Neutrophil (primary cell): ENCODE measurements around the gene SMAD9.

Source experiments
- H3K27ac ChIP-seq: fragments of 200-600 bp; sonication (generic); 2 replicates; pipeline ENCODE4 v1.5.1; 2016; ENCODE audit warnings: mild to moderate bottlenecking, moderate library complexity
- H3K27me3 ChIP-seq: fragments of 200-600 bp; sonication (generic); 2 replicates; pipeline ENCODE4 v1.6.0; 2016; ENCODE audit warnings: mild to moderate bottlenecking
- H3K36me3 ChIP-seq: fragments of 200-600 bp; sonication (generic); 2 replicates; pipeline ENCODE4 v1.5.1; 2017
- H3K4me1 ChIP-seq, 2 experiments: fragments of 200-600 bp in 1 of 2; sonication (generic) in 1 of 2; 1 replicate in 1 of 2; 2 replicates in 1 of 2; pipeline versions ENCODE4 v1.5.1 to v1.6.1; 2013 to 2016; ENCODE audit warnings: low read depth in 1 of 2, low read length in 1 of 2, mild to moderate bottlenecking in 1 of 2, moderate library complexity in 1 of 2; ENCODE audit not compliant: control insufficient read depth in 1 of 2, insufficient read depth in 1 of 2
- H3K4me3 ChIP-seq, 2 experiments: fragments of 200-600 bp in 1 of 2; sonication (generic) in 1 of 2; 1 replicate in 1 of 2; 2 replicates in 1 of 2; pipeline ENCODE4 v1.5.1; 2013 to 2016; ENCODE audit warnings: low read depth in 1 of 2, low read length in 1 of 2, mild to moderate bottlenecking in 1 of 2, moderate library complexity in 1 of 2
- H3K9me3 ChIP-seq: fragments of 200-600 bp; sonication (generic); 2 replicates; pipeline ENCODE4 v1.5.1; 2016
- CTCF ChIP-seq: fragments of 200-600 bp; sonication (generic); IDR thresholded peaks from 2 replicates; pipeline ENCODE4 v1.5.1; 2016; ENCODE audit warnings: antibody characterized with exemption

SMAD9 gene

GRCh38 chr13:36834299-36834698 is 85.7 kb downstream of the SMAD9 start:
- no peak for TF ChIP-seq CTCF

GRCh38 chr13:36831291-36831690 is 88.7 kb downstream of the SMAD9 start:
- Histone ChIP-seq H3K27me3 (no peaks in the 10 kb centered on the region), H3K36me3 (peaks cover 28% of the 10 kb centered on the region), H3K4me3 (no peak overlapping the region), H3K27ac (no peak overlapping the region), H3K4me1 (no peaks in the 10 kb centered on the region), H3K9me3 (no peaks in the 10 kb centered on the region)
- no peak for TF ChIP-seq CTCF

More at GRCh38 chr13:36834299-36834698, 85.7 kb downstream of the SMAD9 start:
- Histone ChIP-seq H3K9me3 (no peaks in the 10 kb centered on the region), H3K36me3 (peaks cover 11% of the 10 kb centered on the region), H3K27me3 (no peaks in the 10 kb centered on the region), H3K4me1 (no peaks in the 10 kb centered on the region), H3K4me3 (no peak overlapping the region), H3K27ac (no peak overlapping the region)

- TF ChIP-seq CTCF: no peak
Measured at GRCh38 chr13:36829753-36830152, 90.3 kb downstream of the SMAD9 start.

GRCh38 chr13:36822785-36823184 is 97.3 kb downstream of the SMAD9 start:
- TF ChIP-seq CTCF: no peak
- Histone ChIP-seq H3K27ac (no peak overlapping the region), H3K36me3 (peaks cover 14% of the 10 kb centered on the region), H3K4me3 (no peak overlapping the region), H3K27me3 (no peaks in the 10 kb centered on the region), H3K4me1 (peaks cover 22 to 23% of the 10 kb centered on the region in 2 experiments), H3K9me3 (no peaks in the 10 kb centered on the region)

More at GRCh38 chr13:36829753-36830152, 90.3 kb downstream of the SMAD9 start:
- peaks cover 36% of the 10 kb centered on the region for H3K36me3 ChIP-seq
- H3K4me1 ChIP-seq: no peaks in the 10 kb centered on the region
- no peaks in the 10 kb centered on the region for H3K27me3 ChIP-seq
- no peak overlapping the region for H3K27ac ChIP-seq
- H3K9me3 ChIP-seq: no peaks in the 10 kb centered on the region
- no peak overlapping the region for H3K4me3 ChIP-seq

GRCh38 chr13:36820222-36820621 is 99.8 kb downstream of the SMAD9 start:
- H3K27ac ChIP-seq: no peak overlapping the region
- no peak for TF ChIP-seq CTCF

GRCh38 chr13:36819739-36820090 is 100.3 kb downstream of the SMAD9 start:
- peak overlapping the region; percentile 82 for H3K27ac ChIP-seq
- peak overlapping the region; percentile 82 to 92 for H3K4me3 ChIP-seq
- no peaks in the 10 kb centered on the region for H3K36me3 ChIP-seq
- no peaks in the 10 kb centered on the region for H3K27me3 ChIP-seq
- H3K9me3 ChIP-seq: no peaks in the 10 kb centered on the region
- H3K4me1 ChIP-seq: peaks cover 22 to 23% of the 10 kb centered on the region in 2 experiments
- no peak for TF ChIP-seq CTCF

More at GRCh38 chr13:36820222-36820621, 99.8 kb downstream of the SMAD9 start:
- Histone ChIP-seq H3K27me3 (no peaks in the 10 kb centered on the region), H3K9me3 (no peaks in the 10 kb centered on the region), H3K4me1 (peaks cover 22 to 23% of the 10 kb centered on the region in 2 experiments), H3K4me3 (peak overlapping the region; percentile 82 to 92), H3K36me3 (peaks cover under 1% of the 10 kb centered on the region)
